Measurements from ENCODE around the gene EPS15.
A peak's percentile ranks its signal among the peaks of the same experiment; 100 is the strongest.
"Not testable (repeated sequence)": the region's sequence is repeated elsewhere in the genome, so short reads cannot be mapped to it uniquely, and the experiment has no call there.

The EPS15 gene

GRCh38 chr1:51392241-51392640, 126.8 kb downstream of the EPS15 start:
- no peak for DNase-seq
- Mint-ChIP-seq H3K9me3 (peaks cover 3% of the 10 kb centered on the region), H3K4me3 (no peak overlapping the region), H3K4me1 (ENCODE audit: low read depth) (no peaks in the 10 kb centered on the region), H3K27me3 (no peaks in the 10 kb centered on the region), H3K27ac (no peak overlapping the region), H3K36me3 (ENCODE audit: low read depth) (peaks cover 78% of the 10 kb centered on the region)

GRCh38 chr1:51390641-51391040, 128.4 kb downstream of the EPS15 start:
- not testable (repeated sequence) for H3K27me3 Mint-ChIP-seq; H3K9me3 Mint-ChIP-seq; H3K4me1 Mint-ChIP-seq (ENCODE audit: low read depth); H3K27ac Mint-ChIP-seq; DNase-seq; H3K4me3 Mint-ChIP-seq
- H3K36me3 Mint-ChIP-seq (ENCODE audit: low read depth), result peaks cover 78% of the 10 kb centered on the region

DNA sequence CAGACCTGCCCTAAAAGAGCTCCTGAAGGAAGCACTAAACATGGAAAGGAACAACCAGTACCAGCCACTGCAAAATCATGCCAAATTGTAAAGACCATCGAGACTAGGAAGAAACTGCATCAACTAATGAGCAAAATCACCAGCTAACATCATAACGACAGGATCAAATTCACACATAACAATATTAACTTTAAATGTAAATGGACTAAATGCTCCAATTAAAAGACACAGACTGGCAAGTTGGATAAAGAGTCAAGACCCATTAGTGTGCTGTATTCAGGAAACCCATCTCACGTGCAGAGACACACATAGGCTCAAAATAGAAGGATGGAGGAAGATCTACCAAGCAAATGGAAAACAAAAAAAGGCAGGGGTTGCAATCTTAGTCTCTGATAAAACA, 131.8 kb downstream of the EPS15 start:
- not testable (repeated sequence) for H3K9me3 Mint-ChIP-seq; H3K27ac Mint-ChIP-seq; H3K27me3 Mint-ChIP-seq; H3K4me3 Mint-ChIP-seq; H3K4me1 Mint-ChIP-seq (ENCODE audit: low read depth); DNase-seq
- H3K36me3 Mint-ChIP-seq (ENCODE audit: low read depth), result peaks cover 77% of the 10 kb centered on the region

- H3K36me3 Mint-ChIP-seq (ENCODE audit: low read depth), result peaks cover 74% of the 10 kb centered on the region
- H3K27me3 Mint-ChIP-seq; H3K4me1 Mint-ChIP-seq (ENCODE audit: low read depth); DNase-seq; H3K9me3 Mint-ChIP-seq; H3K27ac Mint-ChIP-seq; H3K4me3 Mint-ChIP-seq: not testable (repeated sequence)
These were observed 132.8 kb downstream of the EPS15 start for GRCh38 chr1:51386259-51386658.

- H3K36me3 Mint-ChIP-seq (ENCODE audit: low read depth), result peaks cover 78% of the 10 kb centered on the region
- H3K4me1 Mint-ChIP-seq (ENCODE audit: low read depth), result peaks cover 7% of the 10 kb centered on the region
- no peak for DNase-seq
These were observed 133.3 kb downstream of the EPS15 start for GRCh38 chr1:51385776-51386175.

DNA sequence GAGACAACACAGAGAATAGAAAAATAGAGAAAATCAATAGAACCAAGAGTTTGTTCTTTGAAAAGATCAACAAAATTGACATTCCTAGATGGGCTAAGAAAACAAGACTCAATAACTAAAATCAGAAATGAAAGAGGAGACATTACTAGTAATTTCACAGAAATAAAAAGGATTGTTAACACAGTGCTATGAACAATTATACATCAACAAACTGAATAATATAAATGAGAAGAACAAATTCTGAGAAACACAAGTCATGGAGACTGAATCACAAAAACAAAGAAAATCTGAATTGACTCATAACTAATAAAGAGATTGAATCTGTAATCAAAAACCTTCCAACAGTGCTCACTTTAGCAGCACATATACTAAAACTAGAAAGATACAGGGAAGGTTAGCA, 137.1 kb downstream of the EPS15 start:
- DNase-seq, result no peak
- Mint-ChIP-seq H3K27me3 (no peaks in the 10 kb centered on the region), H3K36me3 (ENCODE audit: low read depth) (peaks cover 88% of the 10 kb centered on the region), H3K4me3 (no peak overlapping the region), H3K9me3 (peaks cover 3% of the 10 kb centered on the region), H3K4me1 (ENCODE audit: low read depth) (peaks cover 8% of the 10 kb centered on the region), H3K27ac (peak overlapping the region; percentile 19)

More at GRCh38 chr1:51385776-51386175, 133.3 kb downstream of the EPS15 start:
- Mint-ChIP-seq H3K4me3 (no peak overlapping the region), H3K27ac (no peak overlapping the region), H3K9me3 (peaks cover 5% of the 10 kb centered on the region), H3K27me3 (no peaks in the 10 kb centered on the region)

DNA sequence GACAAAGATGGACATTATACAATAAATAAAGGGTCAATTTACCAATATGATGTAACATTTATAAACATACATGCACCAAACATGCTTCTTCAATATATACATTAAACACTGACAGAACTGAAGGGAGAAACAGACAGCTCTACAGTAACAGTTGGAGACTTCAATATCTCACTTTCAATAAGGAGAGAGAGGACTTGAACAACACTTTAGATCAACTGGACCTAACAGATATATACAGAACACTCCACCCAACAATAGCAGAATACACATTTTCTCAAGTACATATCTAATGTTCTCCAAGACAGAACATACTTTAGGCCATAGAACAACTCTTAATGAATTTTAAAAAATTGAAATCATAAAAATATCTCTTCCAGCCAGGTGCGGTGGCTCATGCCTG, 138.1 kb downstream of the EPS15 start:
- DNase-seq, result no peak
- Mint-ChIP-seq H3K4me3 (no peak overlapping the region), H3K27me3 (no peaks in the 10 kb centered on the region), H3K4me1 (ENCODE audit: low read depth) (peaks cover 8% of the 10 kb centered on the region), H3K36me3 (ENCODE audit: low read depth) (peaks cover 88% of the 10 kb centered on the region), H3K9me3 (no peaks in the 10 kb centered on the region), H3K27ac (no peak overlapping the region)

GRCh38 chr1:51378871-51379270, 140.2 kb downstream of the EPS15 start:
- Mint-ChIP-seq H3K36me3 (ENCODE audit: low read depth) (peaks cover 81% of the 10 kb centered on the region), H3K9me3 (no peaks in the 10 kb centered on the region), H3K27me3 (no peaks in the 10 kb centered on the region), H3K27ac (no peak overlapping the region), H3K4me1 (ENCODE audit: low read depth) (peaks cover 8% of the 10 kb centered on the region), H3K4me3 (no peak overlapping the region)
- DNase-seq, result no peak

DNA sequence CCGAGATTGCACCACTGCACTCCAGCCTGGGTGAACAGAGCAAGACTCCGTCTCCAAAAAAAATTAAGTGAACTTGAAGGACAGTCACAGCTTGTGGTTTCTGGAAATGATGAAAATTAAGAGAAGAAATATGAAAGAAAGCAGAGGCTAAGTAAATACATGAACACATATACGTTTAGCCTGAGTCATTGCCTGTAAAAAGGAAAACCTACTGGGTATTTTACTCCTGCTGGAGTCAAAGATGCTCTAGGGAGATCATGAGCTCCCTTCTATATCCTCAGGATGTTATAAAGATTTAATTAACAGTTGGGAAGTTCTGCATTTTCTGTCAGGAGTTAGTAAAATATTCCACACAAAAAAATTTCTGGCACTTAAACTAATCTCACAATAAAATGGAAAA, 145.2 kb downstream of the EPS15 start:
- Mint-ChIP-seq H3K4me1 (ENCODE audit: low read depth) (peaks cover 4% of the 10 kb centered on the region), H3K4me3 (no peak overlapping the region), H3K36me3 (ENCODE audit: low read depth) (peaks cover 75% of the 10 kb centered on the region), H3K27ac (no peak overlapping the region), H3K27me3 (no peaks in the 10 kb centered on the region), H3K9me3 (no peaks in the 10 kb centered on the region)
- no peak for DNase-seq

DNA sequence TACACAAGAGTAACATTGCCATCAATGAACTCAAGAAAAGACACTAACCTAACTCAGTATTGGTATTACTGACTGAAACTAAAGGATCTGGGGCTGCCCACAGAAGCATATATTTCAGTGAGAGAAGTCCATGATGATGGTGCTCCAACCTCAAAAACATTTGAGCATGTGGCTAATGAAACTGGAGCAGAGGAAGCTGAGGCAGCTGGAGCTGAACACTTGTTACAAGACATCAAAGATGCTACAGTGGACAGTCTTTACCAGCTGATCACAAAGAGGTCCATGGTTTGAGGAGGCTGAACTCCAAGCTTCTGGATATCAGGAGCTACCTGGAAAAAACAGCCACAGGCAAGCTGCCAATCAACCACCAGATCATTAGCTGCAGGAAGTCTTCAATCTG, 146.5 kb downstream of the EPS15 start:
- Mint-ChIP-seq H3K27me3 (no peaks in the 10 kb centered on the region), H3K27ac (peak overlapping the region; percentile 47), H3K9me3 (no peaks in the 10 kb centered on the region), H3K4me3 (no peak overlapping the region), H3K4me1 (ENCODE audit: low read depth) (peaks cover 3% of the 10 kb centered on the region), H3K36me3 (ENCODE audit: low read depth) (peaks cover 68% of the 10 kb centered on the region)
- DNase-seq, result no peak

DNA sequence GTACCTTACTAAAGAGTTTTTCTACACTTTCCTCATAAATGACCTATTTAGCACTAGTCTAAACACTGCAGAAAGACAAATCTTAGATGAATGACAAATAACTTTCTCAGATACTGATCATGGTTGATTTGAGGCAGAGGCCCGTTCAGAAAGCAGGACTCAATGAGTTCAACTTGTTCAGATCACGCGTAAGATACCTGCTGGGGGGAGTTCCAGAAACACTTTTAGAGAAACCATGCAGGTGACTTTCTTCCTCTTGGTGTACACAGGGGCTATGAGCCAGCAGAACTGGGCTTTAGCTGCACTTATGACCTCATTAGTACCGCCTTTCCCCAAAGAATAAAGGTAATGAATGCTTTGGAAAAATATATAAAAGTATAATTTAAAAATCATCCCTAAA, 149.9 kb downstream of the EPS15 start:
- Mint-ChIP-seq H3K36me3 (ENCODE audit: low read depth) (peaks cover 65% of the 10 kb centered on the region), H3K9me3 (no peaks in the 10 kb centered on the region), H3K27ac (no peak overlapping the region), H3K4me1 (ENCODE audit: low read depth) (peaks cover 3% of the 10 kb centered on the region), H3K4me3 (no peak overlapping the region), H3K27me3 (no peaks in the 10 kb centered on the region)
- no peak for DNase-seq

DNA sequence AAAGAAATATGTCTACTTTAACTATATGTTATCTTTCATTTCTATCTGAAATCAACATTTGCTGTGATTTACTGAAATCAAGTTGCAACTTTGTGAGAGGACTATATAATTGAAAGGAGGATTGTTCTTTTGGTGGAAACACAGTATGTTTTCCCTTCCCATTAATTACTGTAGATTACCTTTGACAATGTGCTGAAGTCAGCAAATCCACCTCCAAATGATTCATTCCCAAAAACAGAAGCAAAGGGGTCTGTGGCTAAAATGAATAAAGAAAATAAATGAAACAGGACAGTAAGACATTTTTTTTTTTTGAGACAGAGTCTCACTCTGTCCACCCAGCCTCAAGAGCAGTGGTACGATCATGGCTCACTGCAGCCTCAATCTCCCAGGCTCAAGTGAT, 153.3 kb downstream of the EPS15 start:
- Mint-ChIP-seq H3K4me1 (ENCODE audit: low read depth) (no peaks in the 10 kb centered on the region), H3K4me3 (no peak overlapping the region), H3K36me3 (ENCODE audit: low read depth) (peaks cover 67% of the 10 kb centered on the region), H3K9me3 (no peaks in the 10 kb centered on the region), H3K27ac (no peak overlapping the region), H3K27me3 (no peaks in the 10 kb centered on the region)
- DNase-seq, result no peak

DNA sequence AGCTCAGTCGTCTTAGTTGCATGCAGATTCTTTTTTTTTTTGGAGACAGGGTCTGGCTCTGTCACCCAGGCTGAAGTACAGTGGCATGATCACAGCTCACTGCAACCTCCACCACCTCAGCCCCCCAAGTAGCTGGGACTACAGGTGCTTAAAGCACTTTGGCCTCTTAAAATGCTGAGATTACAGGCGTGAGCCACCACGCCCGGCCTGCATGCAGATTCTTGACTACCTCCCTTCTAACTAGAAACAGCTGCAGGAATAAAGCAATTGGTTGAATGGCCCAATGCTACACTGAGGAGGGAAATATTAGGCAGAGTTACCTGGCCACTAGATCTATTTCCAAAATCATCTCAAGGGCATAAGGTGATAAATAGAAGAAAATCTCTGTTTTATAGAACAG, 159.2 kb downstream of the EPS15 start:
- H3K9me3 Mint-ChIP-seq, result no peaks in the 10 kb centered on the region
- no peak overlapping the region for H3K27ac Mint-ChIP-seq
- no peaks in the 10 kb centered on the region for H3K27me3 Mint-ChIP-seq
- DNase-seq, result no peak
- H3K4me3 Mint-ChIP-seq, result no peak overlapping the region
- peaks cover 77% of the 10 kb centered on the region for H3K36me3 Mint-ChIP-seq (ENCODE audit: low read depth)
- H3K4me1 Mint-ChIP-seq (ENCODE audit: low read depth), result no peaks in the 10 kb centered on the region

GRCh38 chr1:51355382-51355781, 163.7 kb downstream of the EPS15 start:
- H3K27ac Mint-ChIP-seq, result no peak overlapping the region
- H3K4me3 Mint-ChIP-seq, result no peak overlapping the region
- no peaks in the 10 kb centered on the region for H3K9me3 Mint-ChIP-seq
- no peaks in the 10 kb centered on the region for H3K27me3 Mint-ChIP-seq
- no peak for DNase-seq
- H3K36me3 Mint-ChIP-seq (ENCODE audit: low read depth), result peaks cover 46% of the 10 kb centered on the region
- H3K4me1 Mint-ChIP-seq (ENCODE audit: low read depth), result no peaks in the 10 kb centered on the region

DNA sequence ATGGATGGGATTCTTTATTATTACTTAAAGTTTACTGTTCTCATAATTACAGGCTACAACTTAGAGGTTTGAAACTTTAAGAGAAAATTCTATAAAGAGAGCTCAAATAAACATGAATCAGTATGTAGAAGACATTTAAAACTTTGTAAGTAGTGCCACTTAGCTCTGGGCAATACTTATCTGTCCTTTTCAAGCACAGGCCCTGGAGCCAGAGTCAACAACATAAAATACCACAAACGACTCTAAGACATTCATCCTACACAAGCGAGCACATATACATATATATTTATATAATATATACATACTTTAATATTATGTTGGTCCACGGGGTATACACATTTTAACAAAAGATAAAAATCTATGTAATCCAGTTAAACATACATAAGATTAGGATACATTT, 164.7 kb downstream of the EPS15 start:
- Mint-ChIP-seq H3K4me1 (ENCODE audit: low read depth) (no peaks in the 10 kb centered on the region), H3K27ac (no peak overlapping the region), H3K36me3 (ENCODE audit: low read depth) (peaks cover 37% of the 10 kb centered on the region), H3K9me3 (no peaks in the 10 kb centered on the region), H3K4me3 (no peak overlapping the region), H3K27me3 (no peaks in the 10 kb centered on the region)
- no peak for DNase-seq

- DNase-seq, result no peak
- Mint-ChIP-seq H3K27ac (no peak overlapping the region), H3K4me3 (no peak overlapping the region), H3K36me3 (ENCODE audit: low read depth) (peaks cover 24% of the 10 kb centered on the region), H3K27me3 (no peaks in the 10 kb centered on the region), H3K4me1 (ENCODE audit: low read depth) (no peaks in the 10 kb centered on the region), H3K9me3 (no peaks in the 10 kb centered on the region)
These were observed 167.2 kb downstream of the EPS15 start for GRCh38 chr1:51351907-51352306.
